Psoas muscle (tissue), 8 donors: ENCODE measurements around the gene FBLN1. TPM values are rescaled to one million over a fixed set of nuclear protein-coding genes. Genes with fewer than 3 reads are reported as not detected.

Source experiments
- ATAC-seq, 4 donors: fragments of 200-7000 bp; cut with Tn5 transposase; one replicate each; pipeline ENCODE4 v1.9.1; 2020; ENCODE audit warnings: moderate library complexity in 3 of 4, mild to moderate bottlenecking in 2 of 4
- DNase-seq, 2 donors: peaks; one replicate each; pipeline ENCODE4 v3.0.0-alpha.2; 2020
- H3K27ac ChIP-seq: fragments of 200-600 bp; one replicate; pipeline ENCODE4 v1.8.0; 2022
- H3K27me3 ChIP-seq, 3 donors: fragments of 200-600 bp in 1 of 3; one replicate each; pipeline versions ENCODE4 v1.6.1 to v1.8.0; 2013 to 2022; ENCODE audit warnings: low read length in 2 of 3, mild to moderate bottlenecking in 2 of 3, moderate library complexity in 1 of 3; ENCODE audit not compliant: insufficient read depth in 3 of 3
- H3K36me3 ChIP-seq, 2 donors: fragments of 200-600 bp in 1 of 2; one replicate each; pipeline versions ENCODE4 v1.6.1 to v1.8.0; 2013 to 2022; ENCODE audit warnings: low read depth in 1 of 2, mild to moderate bottlenecking in 1 of 2, moderate library complexity in 1 of 2; ENCODE audit not compliant: insufficient read depth in 1 of 2
- H3K4me1 ChIP-seq: fragments of 200-600 bp; one replicate; pipeline ENCODE4 v1.8.0; 2022
- H3K4me3 ChIP-seq: fragments of 200-600 bp; one replicate; pipeline ENCODE4 v1.8.0; 2022; ENCODE audit warnings: mild to moderate bottlenecking
- H3K9me3 ChIP-seq: fragments of 200-600 bp; one replicate; pipeline ENCODE4 v1.8.0; 2022
- WGBS, 3 donors: extraction: QIAGEN DNeasy Blood & Tissue Kit; methylation state at CpG; one replicate each; pipeline versions ENCODE4 v1.1.6 to v1.1.7; 2013; 5-methylcytosine and 5-hydroxymethylcytosine counted together
- intact Hi-C, 2 donors: fragments of 100-400 bp; cut with DNase I; formaldehyde crosslinking; loops; one replicate each; pipeline versions ENCODE4 v1.11.0 to v1.14.2; 2022
- polyA plus RNA-seq, 3 donors: library from polyadenylated mRNA; stranded (reverse); fragments of 200-250 nt; gene quantifications; one replicate each; pipeline ENCODE4 v1.2.3, GENCODE V29; 2013
- total RNA-seq, 4 donors: library from RNA; stranded (reverse); fragmentation: NEBNext Ultra II Directional in 2 of 4; extraction: Animal tissue kit (Norgen Biotek cat#: 25700) in 2 of 4; gene quantifications; one replicate each; pipeline versions ENCODE4 v1.2.1 to v1.2.4, GENCODE V29; 2021 to 2023
- TF ChIP-seq, protein P1 (sequence below): fragments of 200-600 bp; IDR thresholded peaks from one replicate; pipeline ENCODE4 v1.8.0; 2022; ENCODE audit warnings: antibody characterized with exemption
- donor health status: healthy with polysubstance abuse.
- donor health status: DM: no; HTN: no; CAD: no; lungs with moderate emphysema.
- donor health status: Bipolar disorder and iron deficiency.
- donor health status: healthy.
- donor health status: DM: yes; HTN: yes; CAD: no.
- donor health status: DM: no; HTN: no; CAD: no.
- donor health status: DM: no; HTN: no; CAD: no.
- donor health status: DM: yes; HTN: yes; CAD: no.

The FBLN1 gene
- total and polyA plus RNA-seq, 7 donors = 10.5 to 95.7 (median 19.3) TPM

DNA sequence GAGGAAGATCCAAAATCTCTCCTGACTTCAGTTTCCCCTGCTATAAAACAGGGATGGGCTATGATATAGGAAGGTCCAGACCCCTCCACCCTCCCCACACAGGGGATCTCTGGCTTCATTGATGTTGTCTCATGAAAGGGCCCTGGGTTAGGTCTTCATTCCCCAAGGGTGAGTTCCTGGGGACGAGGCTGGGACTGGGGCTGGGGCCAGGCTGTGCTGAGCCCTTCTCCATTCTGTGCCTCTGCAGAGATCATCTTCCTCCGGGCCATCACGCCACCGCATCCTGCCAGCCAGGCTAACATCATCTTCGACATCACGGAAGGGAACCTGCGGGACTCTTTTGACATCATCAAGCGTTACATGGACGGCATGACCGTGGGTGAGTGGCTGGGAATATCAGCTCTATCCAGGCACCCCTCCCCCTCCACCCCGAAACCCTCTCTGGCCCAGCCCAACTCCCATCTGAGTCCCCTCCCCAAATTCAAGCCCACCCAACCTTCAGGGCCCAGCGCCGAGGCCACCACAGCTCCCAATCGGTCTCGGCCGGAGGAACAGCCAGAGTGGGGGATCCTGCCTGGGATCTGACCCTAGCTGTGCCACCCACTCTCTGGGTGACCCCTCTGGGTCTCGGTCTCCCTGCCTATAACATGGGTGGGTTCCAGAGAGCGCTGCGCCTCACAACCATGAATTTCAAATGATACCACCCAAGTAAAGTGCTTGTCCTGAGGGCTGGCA is 74.2 kb downstream of the FBLN1 start:
- Histone ChIP-seq H3K36me3 (no peaks in the 10 kb centered on the region), H3K27me3 (peaks cover 0 to 6% (median 0%) of the 10 kb centered on the region in 3 donors), H3K9me3 (no peaks in the 10 kb centered on the region), H3K27ac (no peak overlapping the region), H3K4me3 (no peak overlapping the region), H3K4me1 (no peaks in the 10 kb centered on the region)
- TF ChIP-seq, protein P1, sequence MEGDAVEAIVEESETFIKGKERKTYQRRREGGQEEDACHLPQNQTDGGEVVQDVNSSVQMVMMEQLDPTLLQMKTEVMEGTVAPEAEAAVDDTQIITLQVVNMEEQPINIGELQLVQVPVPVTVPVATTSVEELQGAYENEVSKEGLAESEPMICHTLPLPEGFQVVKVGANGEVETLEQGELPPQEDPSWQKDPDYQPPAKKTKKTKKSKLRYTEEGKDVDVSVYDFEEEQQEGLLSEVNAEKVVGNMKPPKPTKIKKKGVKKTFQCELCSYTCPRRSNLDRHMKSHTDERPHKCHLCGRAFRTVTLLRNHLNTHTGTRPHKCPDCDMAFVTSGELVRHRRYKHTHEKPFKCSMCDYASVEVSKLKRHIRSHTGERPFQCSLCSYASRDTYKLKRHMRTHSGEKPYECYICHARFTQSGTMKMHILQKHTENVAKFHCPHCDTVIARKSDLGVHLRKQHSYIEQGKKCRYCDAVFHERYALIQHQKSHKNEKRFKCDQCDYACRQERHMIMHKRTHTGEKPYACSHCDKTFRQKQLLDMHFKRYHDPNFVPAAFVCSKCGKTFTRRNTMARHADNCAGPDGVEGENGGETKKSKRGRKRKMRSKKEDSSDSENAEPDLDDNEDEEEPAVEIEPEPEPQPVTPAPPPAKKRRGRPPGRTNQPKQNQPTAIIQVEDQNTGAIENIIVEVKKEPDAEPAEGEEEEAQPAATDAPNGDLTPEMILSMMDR = no peak
- DNase-seq (peak in 1 of 2 donors; percentile 41), ATAC-seq (no peak)
- 91 to 93% (median 92%) methylated on average over 17 to 19 of the region's 19 CpGs for WGBS, 3 donors
- intact Hi-C loops = loop anchor here in 1 of 2 donors (5.0 kb wide), 1 partner anchor 285 kb away; no protein-coding TSS in a partner anchor

DNA sequence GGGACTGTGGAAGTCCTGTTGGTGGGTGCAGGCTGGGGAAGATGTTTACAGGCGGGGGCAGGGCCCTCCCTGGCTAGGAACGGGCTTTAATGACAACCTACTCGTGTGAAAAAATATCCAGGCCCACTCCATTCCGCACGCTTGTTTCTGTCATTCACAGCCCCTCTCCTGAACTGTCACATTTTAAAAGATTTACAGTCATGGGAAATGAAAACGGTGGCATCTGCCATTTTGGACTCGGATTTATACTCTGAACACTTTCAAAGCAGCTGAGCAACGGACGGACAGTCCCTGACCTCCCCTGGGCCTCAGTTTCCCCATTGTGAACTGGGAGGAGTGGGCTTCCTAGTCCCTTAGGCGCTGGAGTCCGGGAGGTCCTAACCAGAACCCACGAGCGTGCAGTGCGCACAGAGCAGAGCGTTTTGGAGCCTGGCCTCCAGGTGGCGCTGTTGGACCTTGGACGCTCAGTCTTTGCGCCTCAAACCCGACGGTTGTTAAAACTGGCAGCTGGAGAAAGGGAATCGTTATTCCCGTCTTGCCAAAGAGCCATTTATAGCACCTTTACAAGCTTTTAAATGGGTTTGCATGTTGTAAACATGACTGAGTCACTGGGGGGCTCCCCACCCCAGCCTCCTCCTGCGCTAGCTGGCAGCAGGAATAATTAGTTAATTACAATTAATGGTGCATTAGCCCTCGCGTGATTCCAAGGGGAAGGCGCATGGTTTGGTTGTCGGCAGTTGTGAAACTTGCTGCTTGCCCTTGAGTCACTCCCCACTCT is 75.3 kb downstream of the FBLN1 start:
- H3K4me3 ChIP-seq = no peak overlapping the region
- intact Hi-C loops = loop anchor here (1.0 to 5.0 kb wide), 3 partner anchors 70 to 285 kb away; no protein-coding TSS in a partner anchor
- peak; percentile 81 to 91 for DNase-seq
- H3K27ac ChIP-seq = no peak overlapping the region
- H3K36me3 ChIP-seq = no peaks in the 10 kb centered on the region
- peaks cover 0 to 6% (median 0%) of the 10 kb centered on the region in 3 donors for H3K27me3 ChIP-seq
- peak; percentile 86 to 92 (median 88) for ATAC-seq
- WGBS, 3 donors = 22 to 26% (median 23%) methylated on average over 27 of the region's 27 CpGs
- H3K9me3 ChIP-seq = no peaks in the 10 kb centered on the region
- no peaks in the 10 kb centered on the region for H3K4me1 ChIP-seq
- TF ChIP-seq, protein P1 = peak; percentile 92

DNA sequence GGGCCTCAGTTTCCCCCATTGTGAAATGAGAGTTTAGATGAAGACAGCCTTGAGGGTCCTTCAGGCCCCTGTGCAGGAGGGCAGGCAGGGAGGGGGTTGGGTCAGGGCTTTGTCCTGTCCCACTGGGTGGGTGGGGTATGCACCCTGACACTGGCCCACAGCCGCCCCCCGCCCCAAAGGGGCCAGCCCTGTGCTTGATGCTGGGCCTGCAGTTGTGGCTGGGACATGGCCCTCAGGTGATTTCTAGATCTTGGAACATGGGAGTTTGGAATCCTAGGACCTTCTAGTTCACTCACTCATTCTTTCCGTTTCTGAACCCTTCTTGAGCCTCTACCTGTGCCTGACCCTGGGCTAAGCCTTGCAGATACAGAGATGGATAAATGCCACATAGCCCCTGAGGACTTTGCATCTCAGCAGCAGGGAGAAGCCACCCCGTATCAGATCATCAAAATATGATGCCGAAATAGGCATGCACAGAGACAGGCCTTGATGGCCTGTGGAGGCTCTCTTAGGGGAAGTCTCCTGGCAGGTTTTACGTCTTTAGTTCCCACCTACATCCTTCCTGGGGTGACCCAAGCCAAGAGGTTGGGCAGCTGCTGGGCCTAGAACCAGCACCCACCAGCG is 76.0 kb downstream of the FBLN1 start:
- intact Hi-C loops = loop anchor here (1.0 to 5.0 kb wide), 3 partner anchors 70 to 285 kb away; no protein-coding TSS in a partner anchor
- 88 to 91% (median 89%) methylated on average over 7 of the region's 7 CpGs for WGBS, 3 donors
- no peak overlapping the region for H3K27ac ChIP-seq
- peak in 1 of 2 donors; percentile 39 for DNase-seq
- H3K36me3 ChIP-seq = no peaks in the 10 kb centered on the region
- H3K4me3 ChIP-seq = no peak overlapping the region
- no peaks in the 10 kb centered on the region for H3K4me1 ChIP-seq
- ATAC-seq = peak in 2 of 4 donors; percentile 11 to 16
- no peaks in the 10 kb centered on the region for H3K9me3 ChIP-seq
- peaks cover 0 to 6% (median 0%) of the 10 kb centered on the region in 3 donors for H3K27me3 ChIP-seq
- TF ChIP-seq, protein P1 = no peak

DNA sequence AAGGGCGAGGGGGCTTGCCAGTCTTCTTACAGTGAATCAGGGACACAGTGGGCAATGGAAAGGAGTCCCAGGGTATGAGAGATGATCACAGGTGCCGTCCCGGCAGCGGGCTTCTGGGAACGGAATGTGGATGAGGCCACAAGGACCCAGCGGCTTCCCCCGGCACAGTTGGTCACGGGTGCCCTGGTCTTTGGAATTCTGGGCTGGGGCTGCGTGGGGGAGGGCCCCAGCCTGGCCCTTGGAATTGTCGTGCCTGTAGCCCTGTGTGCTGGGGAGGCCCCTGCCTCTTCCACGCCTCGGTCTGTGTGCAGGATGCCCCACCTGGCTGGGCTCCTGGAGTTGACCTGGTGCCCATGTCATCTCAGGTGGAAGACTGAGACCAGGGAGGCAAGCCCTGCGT is 76.6 kb downstream of the FBLN1 start:
- peak in 1 of 2 donors; percentile 25 for DNase-seq
- Histone ChIP-seq H3K36me3 (no peaks in the 10 kb centered on the region), H3K9me3 (no peaks in the 10 kb centered on the region), H3K27me3 (peaks cover 0 to 6% (median 0%) of the 10 kb centered on the region in 3 donors), H3K4me3 (no peak overlapping the region), H3K27ac (no peak overlapping the region), H3K4me1 (no peaks in the 10 kb centered on the region)
- no peak for ATAC-seq
- TF ChIP-seq, protein P1 = no peak
- intact Hi-C loops = loop anchor here in 1 of 2 donors (5.0 kb wide), 1 partner anchor 283 kb away; no protein-coding TSS in a partner anchor
- WGBS, 3 donors = 93 to 96% (median 94%) methylated on average over 12 to 13 of the region's 13 CpGs
